PC-3 (cell line): ENCODE measurements around the gene ADAMTSL3.

Source experiments
- EZH2phosphoT487 ChIP-seq: fragments of 300-600 bp; sonication (generic); IDR thresholded peaks from 2 replicates; pipeline ENCODE4 v1.6.1; 2018; ENCODE audit warnings: mild to moderate bottlenecking, antibody characterized with exemption, low read length, borderline replicate concordance
- TF ChIP-seq, protein P1 (sequence below): fragments of 300-600 bp; sonication (generic); conservative IDR thresholded peaks from 2 replicates; pipeline ENCODE4 v1.5.1; 2017; ENCODE audit warnings: antibody characterized with exemption, low read depth, mild to moderate bottlenecking, low read length

DNA sequence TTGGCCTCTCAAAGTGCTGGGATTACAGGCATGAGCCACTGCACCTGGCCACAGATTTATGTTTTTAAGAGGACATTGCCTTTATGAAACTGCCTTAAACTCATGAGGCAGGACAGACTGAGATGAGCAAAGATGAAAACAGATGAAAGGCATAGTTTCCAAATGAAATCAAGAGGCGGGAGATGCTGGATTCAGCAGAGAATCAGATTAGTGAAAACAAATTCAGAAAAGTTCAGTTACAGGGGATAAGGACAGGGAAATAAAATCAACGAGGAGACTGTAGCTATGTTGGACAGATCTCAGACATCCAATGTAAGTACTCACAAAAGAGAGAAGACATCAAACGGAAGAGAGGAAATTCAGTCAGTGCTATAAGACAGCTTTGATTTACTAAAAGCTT is 68.1 kb downstream of the ADAMTSL3 start:
- TF ChIP-seq, protein P1, sequence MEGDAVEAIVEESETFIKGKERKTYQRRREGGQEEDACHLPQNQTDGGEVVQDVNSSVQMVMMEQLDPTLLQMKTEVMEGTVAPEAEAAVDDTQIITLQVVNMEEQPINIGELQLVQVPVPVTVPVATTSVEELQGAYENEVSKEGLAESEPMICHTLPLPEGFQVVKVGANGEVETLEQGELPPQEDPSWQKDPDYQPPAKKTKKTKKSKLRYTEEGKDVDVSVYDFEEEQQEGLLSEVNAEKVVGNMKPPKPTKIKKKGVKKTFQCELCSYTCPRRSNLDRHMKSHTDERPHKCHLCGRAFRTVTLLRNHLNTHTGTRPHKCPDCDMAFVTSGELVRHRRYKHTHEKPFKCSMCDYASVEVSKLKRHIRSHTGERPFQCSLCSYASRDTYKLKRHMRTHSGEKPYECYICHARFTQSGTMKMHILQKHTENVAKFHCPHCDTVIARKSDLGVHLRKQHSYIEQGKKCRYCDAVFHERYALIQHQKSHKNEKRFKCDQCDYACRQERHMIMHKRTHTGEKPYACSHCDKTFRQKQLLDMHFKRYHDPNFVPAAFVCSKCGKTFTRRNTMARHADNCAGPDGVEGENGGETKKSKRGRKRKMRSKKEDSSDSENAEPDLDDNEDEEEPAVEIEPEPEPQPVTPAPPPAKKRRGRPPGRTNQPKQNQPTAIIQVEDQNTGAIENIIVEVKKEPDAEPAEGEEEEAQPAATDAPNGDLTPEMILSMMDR, result no peak
- no peak for TF ChIP-seq EZH2phosphoT487
